ENCODE measurements around the gene PHF12.
"Not testable (repeated sequence)": the region's sequence is repeated elsewhere in the genome, so short reads cannot be mapped to it uniquely, and the experiment has no call there.

PHF12 gene

DNA sequence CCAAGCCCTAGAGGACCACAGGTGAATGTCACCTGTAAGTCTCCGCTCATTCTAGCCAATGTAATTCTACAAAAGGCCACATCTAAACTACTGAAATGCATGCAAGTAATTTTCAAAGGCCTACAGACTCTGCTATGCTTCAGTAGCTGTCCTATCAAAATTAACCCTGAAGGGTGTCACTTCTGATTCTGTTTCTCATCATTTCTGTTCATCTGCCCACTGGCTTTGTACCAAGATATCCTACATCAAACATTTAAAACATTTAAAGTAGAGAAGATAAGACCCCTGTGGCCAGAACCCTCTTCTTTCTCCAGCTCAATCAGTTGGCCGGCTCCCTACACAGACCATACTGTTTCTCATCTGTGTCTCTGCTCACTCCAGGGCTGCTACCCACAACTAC lies 21.5 kb downstream of the PHF12 start:
- no peak for DNase-seq (ENCODE audit: low read depth)

DNA sequence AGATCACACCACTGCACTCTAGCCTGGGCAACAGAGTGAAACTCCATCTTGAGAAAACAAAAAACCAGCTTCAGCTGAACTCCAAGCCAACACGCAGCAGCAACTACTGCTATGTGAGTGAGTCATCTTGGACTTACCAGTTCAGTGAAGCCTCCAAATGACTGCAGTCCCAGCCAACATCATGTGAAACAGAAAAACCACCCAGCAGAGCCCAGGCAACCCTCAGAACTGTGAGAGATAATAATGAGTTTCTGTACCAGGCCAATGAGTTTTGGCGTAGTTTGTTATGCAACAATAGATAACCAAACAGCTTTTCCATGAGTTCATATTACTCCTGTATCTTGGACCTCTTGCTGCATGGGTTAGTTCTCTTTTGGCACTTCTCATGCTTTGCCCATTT lies 23.3 kb downstream of the PHF12 start:
- DNase-seq (ENCODE audit: low read depth), result peak; percentile 43

DNA sequence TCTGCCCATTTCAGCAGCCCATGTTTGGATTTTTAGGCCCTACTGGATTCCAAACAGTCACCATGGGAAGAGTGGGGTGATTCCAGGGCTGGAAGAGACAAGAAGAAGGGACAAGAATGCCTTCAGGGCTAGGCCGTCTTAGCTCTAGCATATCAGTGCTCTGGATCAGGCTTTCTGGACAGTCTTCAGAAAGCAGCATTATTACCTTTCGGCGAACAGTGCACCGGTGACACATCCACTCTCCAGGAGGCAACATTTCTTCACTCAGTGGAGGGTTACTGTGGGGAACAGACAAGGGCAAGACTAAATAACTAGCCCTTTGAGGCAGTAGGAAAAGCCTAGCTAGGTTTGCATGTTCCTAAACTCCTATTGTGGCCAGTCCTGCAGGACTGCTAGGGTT lies 24.5 kb downstream of the PHF12 start:
- DNase-seq (ENCODE audit: low read depth), result peak; percentile 49

DNA sequence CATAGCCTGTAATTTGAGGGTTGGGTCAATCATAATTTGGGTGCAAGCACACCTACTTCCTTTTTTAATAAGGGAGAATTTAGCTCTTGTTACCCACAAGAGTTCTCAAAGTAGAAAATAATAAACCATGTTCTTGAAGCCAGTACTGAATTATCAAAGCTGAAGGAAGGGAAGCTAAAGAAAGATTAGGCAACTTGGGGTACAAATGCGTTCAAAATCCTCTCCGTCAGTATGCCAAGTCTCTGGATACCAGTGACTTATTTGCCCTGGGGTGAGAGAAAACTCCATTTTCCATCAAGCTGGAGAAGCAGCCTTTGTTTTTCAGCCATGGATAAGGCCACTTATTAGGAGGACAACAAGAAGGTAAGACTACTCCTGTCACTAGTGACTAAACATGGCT lies 25.0 kb downstream of the PHF12 start:
- DNase-seq (ENCODE audit: low read depth), result no peak

DNA sequence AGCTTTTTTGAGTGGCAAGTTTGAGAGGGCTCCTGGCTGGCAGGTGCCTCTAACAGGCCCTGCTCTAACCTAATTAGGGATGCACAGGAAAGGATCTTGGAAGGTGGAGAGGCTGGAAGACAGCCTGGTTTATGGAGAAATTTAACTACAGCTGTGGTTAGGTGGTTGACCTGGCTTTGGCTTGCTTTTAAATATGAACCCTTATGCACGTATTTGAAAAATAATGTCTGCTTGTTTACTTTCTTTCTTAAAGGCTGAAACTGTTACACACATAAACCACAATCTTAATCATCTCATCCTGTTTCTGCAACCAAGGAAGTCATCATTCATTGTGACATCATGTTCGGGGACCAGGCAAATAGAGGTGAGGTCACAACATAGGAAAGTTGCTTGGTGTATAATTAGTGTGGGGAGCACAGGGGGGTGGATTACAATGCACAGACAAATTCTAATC lies 25.4 kb downstream of the PHF12 start:
- DNase-seq (ENCODE audit: low read depth), result peak; percentile 95

DNA sequence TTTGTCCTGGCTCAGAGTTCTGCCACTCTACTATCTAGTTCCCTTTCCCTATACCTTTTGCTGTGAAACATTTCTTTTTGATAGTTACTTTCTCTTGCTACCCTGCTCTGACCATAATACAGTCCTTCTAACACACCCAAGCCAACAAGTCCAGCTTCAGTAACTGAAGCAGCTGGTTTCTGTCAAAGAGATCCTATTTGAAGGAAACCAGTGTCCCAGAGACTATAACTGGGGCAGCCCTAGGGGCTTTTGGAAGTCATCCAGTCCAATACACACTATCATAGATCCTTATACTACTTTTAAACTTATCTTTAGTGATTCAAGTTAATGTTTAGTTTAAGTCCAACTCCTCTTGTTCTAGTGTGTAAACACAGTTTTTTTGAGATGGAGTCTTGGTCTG lies 31.1 kb downstream of the PHF12 start:
- DNase-seq (ENCODE audit: low read depth), result no peak

DNA sequence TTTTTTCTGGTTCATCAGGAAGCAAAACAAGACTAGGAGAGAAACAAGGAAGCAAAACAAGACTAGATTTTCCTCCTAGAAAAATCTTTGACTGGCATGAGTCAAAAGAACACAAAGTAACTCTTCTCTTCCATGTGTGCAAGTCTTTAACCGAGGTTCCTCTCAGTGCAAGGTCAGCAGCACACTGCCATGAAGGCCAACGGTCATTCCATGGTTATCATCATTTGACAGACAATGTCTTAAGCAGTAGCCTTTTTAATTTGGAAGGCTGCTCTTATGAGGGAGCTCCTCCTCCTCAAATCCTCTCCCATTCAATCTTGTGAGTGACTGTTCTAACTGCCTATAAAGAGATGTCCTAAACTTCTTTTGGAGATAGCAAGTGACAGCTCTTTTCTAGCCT lies 33.0 kb downstream of the PHF12 start:
- DNase-seq (ENCODE audit: low read depth), result no peak

DNA sequence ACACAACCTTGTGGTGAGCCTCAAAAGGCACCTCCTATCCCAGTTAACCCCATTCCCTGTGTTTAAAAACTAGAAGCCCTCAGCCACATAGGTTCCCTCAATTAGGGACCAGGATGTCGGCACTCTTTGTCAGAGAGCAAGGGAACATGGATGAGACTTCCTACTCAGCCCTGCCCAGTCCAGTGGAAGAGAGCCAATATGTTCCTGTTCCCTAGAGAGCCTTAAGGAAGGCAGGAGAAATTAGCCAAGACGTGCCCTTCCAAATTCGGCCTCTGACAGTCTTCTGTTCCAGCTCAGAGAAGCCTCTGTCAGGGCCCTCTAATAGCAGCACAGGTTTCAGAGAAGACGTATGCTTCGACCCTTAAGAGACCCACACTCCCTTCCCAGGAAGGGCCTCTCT lies 33.9 kb downstream of the PHF12 start:
- DNase-seq (ENCODE audit: low read depth), result no peak

DNA sequence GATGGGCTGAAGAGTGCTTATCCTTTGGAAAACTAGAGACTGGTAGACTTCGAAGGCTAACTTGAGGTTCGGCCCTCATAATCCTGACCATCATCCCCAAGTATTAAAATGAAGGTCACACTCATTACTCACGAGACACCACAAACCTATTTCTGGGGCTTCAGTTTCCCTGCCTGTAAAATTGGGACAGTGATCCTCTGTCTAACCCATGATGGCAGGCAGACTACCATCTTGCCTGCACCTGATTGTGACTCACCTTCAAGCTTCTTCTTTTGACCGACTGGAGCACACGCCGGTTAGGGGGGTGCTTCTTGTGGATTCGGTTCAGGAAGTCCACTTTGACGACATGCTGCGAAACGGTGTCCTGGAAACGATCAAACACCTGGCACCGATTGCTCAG lies 34.3 kb downstream of the PHF12 start:
- no peak for DNase-seq (ENCODE audit: low read depth)

DNA sequence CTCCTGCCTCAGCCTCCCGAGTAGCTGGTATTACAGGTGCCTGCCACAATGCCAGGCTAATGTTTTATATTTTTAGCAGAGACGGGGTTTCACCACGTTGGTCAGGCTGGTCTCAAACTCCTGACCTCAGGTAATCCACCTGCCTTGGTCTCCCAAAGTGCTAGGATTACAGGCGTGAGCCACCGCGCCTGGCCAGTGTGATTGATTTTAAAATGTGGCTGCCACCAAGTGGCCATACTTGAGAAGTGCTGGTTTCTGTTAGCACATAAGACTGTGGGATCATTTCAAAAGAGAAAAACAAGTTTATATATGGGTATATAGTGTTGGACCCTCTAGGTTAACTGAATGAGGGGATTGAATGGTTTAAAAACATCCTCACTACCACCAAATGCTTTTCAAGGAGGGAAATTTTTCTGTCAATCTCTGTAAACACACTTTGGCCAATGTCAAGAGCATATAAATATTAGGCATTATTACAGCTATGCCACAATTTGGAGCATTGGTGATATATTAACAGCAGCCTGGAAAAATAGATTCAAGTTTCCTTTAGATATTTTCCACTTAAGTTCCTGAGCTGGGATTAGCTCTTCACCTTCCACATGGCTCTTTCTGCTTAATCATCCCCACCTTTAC lies 34.9 kb downstream of the PHF12 start:
- DNase-seq (ENCODE audit: low read depth), result peak; percentile 45

DNA sequence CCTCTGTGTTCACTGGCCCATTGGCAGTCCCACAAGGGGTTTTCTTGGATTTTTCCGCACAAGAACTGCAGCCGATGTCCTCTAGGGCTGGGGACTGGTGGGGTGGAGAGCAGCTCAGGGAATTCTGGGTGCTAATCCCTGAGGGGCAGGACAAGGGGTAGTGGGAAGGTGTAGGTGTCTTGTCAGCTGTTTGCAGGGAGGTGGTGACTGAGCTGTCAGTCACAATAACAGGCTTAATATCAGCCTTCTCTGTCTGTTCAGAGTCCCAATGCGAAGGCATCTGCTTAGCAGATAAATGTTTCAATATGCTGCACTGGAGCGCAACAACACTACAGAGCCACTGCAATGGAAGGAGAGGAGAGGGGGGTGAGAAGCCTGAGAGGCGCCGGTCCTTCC lies 38.4 kb downstream of the PHF12 start:
- DNase-seq (ENCODE audit: low read depth), result no peak

DNA sequence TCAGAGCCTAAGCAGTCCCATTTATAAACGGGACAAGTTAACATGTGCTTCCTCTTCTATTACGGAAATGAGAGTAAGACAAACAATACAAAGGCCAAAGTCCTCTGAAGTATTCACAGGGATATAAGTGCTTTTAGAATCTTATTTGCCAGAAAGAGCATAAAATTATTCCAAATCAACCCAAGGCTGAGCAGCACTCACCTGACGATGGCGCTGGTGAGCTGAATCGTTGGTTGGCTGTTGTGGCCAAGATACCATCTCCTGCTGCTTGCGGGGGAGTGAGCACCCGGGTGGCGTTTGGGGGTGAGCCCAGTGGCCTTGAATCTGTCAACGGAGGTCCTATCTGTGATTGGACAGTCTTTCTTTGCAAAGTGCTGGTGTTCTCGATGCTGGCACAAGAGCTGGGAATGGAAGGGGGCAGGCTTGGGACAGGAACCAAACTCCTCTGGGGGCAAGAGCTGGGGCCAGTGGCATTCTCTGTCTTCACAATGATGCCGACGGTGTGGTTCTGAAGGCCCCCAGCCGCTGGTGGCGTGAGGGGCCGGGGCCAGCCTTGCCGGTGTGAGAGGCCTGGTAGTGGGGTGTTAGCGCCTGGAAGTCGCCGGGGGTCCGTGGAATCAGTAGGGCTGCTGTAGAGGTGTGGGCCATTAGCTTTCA lies 38.9 kb downstream of the PHF12 start:
- DNase-seq (ENCODE audit: low read depth), result peak; percentile 27

DNA sequence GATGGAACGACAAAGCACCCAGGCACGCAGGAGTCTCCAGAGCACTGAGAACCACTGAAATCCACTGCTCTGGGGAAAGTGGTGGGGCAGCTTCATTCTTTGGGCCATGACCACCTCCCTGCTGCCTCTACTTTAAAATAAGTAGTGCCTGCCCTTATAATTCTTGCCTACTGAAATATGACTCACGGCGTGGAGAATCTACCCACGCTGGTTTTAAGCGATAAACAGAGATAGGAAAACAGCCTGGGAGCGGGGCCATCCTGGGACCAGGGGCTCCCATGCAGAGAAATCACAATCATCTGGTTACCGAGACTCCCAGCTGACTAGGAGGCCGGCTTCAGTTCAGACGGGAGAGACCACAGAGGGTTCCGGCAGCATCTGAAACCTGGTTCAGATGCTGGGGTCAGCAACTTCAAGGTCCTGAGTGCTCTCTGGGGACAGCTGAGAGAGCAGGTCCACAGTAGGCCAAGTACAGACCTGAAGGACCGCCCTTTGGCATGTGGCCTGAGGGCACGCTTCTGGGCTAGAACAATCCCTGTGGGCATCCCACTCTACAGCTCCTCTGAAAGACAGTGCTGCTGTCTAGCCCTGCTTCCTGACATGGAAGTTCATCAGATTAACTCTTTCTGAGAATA lies 39.8 kb downstream of the PHF12 start:
- DNase-seq (ENCODE audit: low read depth), result peak; percentile 64

DNA sequence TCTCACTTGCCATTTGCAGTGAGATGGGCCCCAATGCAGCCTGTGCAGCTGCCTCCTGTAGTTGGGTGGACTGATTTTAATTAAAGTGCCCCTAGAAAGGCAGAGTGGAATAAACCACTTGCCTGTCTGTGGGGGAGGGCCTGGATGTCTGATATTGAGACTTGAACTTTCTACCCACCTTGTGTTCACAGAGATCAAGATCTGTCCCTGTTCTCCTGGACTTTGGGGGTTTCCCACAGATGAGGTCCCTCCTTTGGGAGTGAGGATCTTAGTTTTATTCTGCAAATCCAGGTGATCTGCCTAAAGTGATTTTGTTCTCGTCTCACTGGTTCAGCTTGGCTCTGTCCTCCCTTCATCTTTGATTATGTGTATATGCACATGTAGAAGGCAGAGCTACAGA lies 40.8 kb downstream of the PHF12 start:
- DNase-seq (ENCODE audit: low read depth), result no peak

DNA sequence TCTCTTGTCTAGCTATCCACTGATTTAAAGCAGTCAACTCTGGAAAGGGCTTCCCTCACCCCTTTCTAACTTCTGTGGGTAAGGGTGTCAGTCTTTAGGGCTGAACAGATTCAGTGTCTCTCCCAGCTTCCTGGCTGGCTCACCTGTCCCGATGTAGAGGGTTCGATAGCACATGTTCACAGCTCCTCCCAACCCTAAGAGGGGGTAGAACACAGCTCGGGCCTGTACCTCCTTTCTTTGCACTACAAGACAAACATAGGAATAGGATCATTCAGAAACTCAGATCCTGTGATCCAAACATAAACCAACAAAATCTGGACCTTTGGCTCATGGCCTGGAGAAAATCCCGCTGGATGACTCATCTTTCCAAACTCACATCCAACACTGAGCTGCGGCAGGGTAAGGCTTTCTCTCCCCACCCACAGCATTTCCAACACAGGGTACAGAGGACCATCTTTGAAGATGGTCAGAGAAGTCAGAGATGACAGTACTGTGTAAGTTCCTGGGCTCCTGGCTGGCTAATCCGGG lies 42.6 kb downstream of the PHF12 start:
- DNase-seq (ENCODE audit: low read depth), result peak; percentile 60

DNA sequence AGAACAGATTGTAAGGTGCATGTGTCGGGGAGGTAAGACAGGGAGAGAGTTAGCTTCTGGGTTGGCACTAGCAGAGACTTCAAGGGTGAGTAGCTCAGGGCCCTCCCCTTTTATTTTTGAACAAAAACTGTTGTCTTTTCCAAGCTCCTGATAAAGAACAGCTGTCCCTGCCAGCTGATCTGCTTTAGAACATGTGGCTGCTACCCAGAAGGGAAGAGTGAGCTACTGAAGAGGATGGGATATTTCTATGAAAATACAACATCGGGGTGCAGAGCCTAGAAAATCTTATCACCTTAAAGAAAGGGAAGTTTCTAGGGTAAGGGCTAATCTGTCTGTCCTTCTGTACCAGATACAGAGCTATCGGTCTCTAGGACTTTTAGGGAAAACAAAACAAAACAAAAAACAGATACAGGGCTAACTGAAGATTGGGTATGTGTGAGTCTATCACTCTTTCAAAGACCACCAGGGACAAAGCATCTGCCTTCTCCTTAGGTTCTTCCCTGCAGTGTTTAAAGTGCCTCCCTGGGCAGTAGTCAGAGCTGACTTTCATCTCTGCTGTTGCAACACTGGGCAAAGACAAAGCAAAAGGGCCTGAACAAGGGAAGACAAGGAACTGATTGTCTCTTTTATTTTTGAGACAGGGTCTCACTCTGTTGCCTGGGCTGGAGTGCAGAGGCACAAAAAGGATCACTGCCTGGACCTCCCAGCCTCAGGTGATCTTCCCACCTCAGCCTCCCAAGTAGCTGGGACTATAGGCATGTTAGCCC lies 43.4 kb downstream of the PHF12 start:
- no peak for DNase-seq (ENCODE audit: low read depth)

DNA sequence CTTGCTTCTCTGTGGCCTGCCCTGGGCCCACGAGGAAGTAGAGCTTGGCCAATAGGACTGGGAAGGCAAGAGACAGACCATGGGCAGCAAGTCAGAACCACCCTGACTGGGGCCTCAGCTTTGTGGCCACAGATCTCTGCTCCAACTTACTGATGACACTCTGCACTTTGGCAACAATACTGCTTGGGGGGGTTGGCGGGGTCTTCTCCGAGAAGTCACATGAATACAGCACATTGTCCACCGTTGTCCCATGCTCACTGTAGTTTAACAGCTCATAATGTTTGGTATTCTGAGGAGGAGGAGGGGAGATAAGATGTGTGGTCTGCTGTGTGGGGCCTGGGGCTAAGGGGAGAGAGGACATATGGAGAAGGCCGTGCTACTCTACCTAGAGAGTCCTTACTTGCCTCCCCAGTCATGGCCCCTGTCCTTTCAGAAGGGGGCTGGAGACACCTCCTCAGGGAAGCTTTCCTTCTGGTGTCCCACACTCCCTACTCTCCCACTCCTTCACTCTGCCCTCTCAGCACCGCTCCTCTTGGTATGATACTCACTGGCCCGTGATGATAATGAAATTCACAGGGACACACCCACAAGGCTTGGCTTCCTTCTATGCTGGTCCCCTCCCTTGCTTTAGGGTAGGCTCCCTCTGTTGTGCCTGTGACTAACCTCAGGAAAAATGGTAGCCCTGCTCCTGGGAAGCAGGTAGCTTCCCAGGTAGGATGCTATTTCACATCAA lies 44.4 kb downstream of the PHF12 start:
- DNase-seq (ENCODE audit: low read depth), result no peak

DNA sequence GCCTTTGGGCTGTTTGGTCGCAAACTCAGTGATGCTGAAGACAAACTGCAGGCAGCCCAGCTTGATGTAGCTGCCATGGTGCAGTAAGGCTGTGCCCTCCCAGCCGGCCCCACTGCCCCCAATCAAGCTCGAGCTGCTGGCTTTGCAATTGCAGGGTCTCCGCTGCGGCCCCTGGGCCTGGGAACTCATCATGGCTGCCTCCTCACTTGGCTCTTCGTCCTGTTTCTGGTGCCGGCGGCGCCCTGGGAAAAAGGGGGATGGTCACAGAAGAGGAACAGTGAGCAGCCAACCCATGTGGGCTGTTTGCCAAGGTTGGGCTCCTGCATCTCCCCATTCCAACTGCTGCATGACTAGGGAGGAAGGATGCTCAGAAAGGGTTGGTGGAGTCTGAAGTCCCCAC lies 45.0 kb downstream of the PHF12 start:
- no peak for DNase-seq (ENCODE audit: low read depth)

DNA sequence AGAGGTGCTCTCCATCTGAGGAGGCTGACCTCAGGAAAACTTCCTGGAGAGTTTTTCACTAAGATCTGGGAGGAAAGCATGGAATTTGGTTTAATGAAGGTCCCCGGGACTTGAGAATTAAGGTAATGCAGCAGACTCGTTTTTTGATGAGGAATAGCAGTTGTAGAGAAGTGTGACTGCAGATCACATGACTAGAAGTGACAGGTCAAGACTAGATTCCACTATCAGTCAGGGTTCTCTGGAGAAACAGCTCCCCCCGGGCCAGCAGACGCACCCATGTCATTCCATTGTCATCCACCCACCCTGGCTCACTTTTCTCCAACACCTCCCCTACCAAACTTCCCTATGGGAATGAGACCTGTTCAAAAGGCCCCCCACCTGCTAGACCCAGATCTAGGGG lies 46.5 kb downstream of the PHF12 start:
- DNase-seq (ENCODE audit: low read depth), result no peak

DNA sequence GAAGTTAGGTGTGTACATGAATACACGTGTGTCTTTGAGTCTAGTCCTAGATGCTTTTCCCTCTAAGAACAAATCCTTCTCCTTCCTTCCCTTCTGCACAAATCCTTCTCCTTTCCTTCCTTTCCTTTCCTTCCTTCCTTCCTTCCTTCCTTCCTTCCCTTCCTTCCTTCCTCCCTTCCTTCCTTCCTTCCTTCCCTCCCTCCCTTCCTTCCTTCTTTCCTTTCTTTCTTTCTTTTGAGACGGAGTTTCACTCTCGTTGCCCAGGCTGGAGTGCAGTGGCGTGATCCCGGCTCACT lies 47.8 kb downstream of the PHF12 start:
- DNase-seq (ENCODE audit: low read depth), result not testable (repeated sequence)

DNA sequence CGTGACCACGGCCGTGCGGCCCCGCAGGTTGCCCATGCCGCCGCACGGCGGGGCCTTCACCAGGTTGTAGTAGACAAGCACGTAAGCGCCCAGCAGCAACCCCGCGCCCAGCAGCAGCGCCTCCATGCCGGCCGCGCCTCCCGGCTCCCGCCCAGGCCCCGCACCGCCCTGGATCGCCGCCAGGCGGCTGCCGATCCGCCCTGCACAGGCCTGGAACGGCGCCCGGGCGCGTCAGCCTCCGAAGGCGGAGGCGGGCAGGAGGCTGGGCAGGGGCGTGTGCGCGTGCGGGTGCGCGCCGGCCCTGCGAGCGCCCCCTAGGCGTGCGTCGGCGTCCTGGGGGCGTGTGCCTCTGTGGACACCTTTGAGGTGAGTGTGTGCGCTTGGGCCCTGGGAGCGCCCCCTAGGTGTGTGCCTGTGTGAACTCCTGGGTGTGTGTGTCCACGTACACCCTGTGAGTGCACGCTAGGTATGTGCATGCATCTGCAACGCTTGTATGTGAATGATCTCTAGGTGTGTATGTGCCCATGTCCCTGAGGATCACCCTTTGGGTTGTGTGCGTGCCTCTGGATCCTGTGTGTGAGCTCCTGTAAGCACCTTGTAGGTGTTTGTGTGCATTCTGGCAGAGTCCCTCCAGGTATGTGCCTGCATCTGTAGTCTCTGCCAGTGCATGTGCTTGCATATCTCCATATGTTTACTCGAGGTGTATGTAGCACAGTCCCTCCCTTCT lies 48.3 kb downstream of the PHF12 start, which contains the start of gene DHRS13:
TSS of gene DHRS13 (minus strand) at position 261 of the 727 bp plus-strand sequence. CDS start at position 126, 135 bp downstream.
- peak; percentile 79 for DNase-seq (ENCODE audit: low read depth)

Data from amniotic epithelial cell (primary cell).